GM19395 (cell line): ENCODE results near the gene RAC2.

Experiments used
- ATAC-seq: cut with Tn5 transposase; IDR thresholded peaks from one replicate; pipeline ENCODE4 v1.9.1; 2021; ENCODE audit warnings: mild to moderate bottlenecking, moderate library complexity; ENCODE audit not compliant: unreplicated experiment

RAC2 gene

GRCh38 chr22:37223965-37224551 lies 20.0 kb downstream of the RAC2 start:
- ATAC-seq: no peak

GRCh38 chr22:37222440-37222971 lies 21.6 kb downstream of the RAC2 start:
- no peak for ATAC-seq

GRCh38 chr22:37221424-37222333 lies 22.4 kb downstream of the RAC2 start:
- ATAC-seq: no peak

GRCh38 chr22:37220543-37220981 lies 23.5 kb downstream of the RAC2 start:
- ATAC-seq: no peak

GRCh38 chr22:37219533-37219932 lies 24.5 kb downstream of the RAC2 start:
- peak; percentile 2 for ATAC-seq

- ATAC-seq: peak; percentile 84
Observed at GRCh38 chr22:37218771-37219411, 25.2 kb downstream of the RAC2 start.

GRCh38 chr22:37218399-37218770 lies 25.7 kb downstream of the RAC2 start:
- no peak for ATAC-seq

GRCh38 chr22:37215890-37216289 lies 28.2 kb downstream of the RAC2 start:
- no peak for ATAC-seq

GRCh38 chr22:37214731-37215030 lies 29.4 kb downstream of the RAC2 start:
- ATAC-seq: no peak

- ATAC-seq: no peak
Observed at GRCh38 chr22:37213941-37214730, 29.9 kb downstream of the RAC2 start.

- no peak for ATAC-seq
Observed at GRCh38 chr22:37213218-37213855, 30.7 kb downstream of the RAC2 start.

GRCh38 chr22:37212174-37212906 lies 31.7 kb downstream of the RAC2 start, which contains the start of gene SSTR3:
TSS of gene SSTR3 (minus strand) at chr22:37212477. CDS start at chr22:37207803, 4,674 bp downstream.
- no peak for ATAC-seq

- no peak for ATAC-seq
Observed at GRCh38 chr22:37211866-37212173, 32.2 kb downstream of the RAC2 start.

- ATAC-seq: no peak
Observed at GRCh38 chr22:37211075-37211865, 32.8 kb downstream of the RAC2 start.

GRCh38 chr22:37210041-37210803 lies 33.8 kb downstream of the RAC2 start:
- no peak for ATAC-seq

- no peak for ATAC-seq
Observed at GRCh38 chr22:37209140-37209845, 34.8 kb downstream of the RAC2 start.

- ATAC-seq: no peak
Observed at GRCh38 chr22:37208401-37209139, 35.5 kb downstream of the RAC2 start.
